Stimulated activated naive B cell treated with anti-CD40 and anti-IgM and Interleukin-4, amounts not matched to agents 10 μg/mL and 1 μg/mL and 100 μg/mL, for 72 hours (primary cell): Measurements from ENCODE around the gene PSD2.
A peak's percentile ranks its signal among the peaks of the same experiment; 100 is the strongest.

Experiments
- ATAC-seq, 2 donors: fragments of 150-1000 bp; cut with Tn5 transposase; replicated peaks; 2 replicates each; pipeline ENCODE4 v1.10.0; 2021; ENCODE audit warnings: moderate library complexity in 1 of 2
- DNase-seq: peaks from one replicate; pipeline ENCODE4 v3.0.0; 2021
- H3K27ac Mint-ChIP-seq: one replicate; pipeline ENCODE4 v1.8.0; 2022; ENCODE audit warnings: mild to moderate bottlenecking, mixed read lengths
- H3K27me3 Mint-ChIP-seq, 2 donors: one replicate each; pipeline ENCODE4 v1.8.0; 2022; ENCODE audit warnings: mixed read lengths in 2 of 2
- H3K36me3 Mint-ChIP-seq, 2 donors: one replicate each; pipeline ENCODE4 v1.8.0; 2022; ENCODE audit warnings: mixed read lengths in 2 of 2, mild to moderate bottlenecking in 1 of 2
- H3K4me1 Mint-ChIP-seq, 2 donors: one replicate each; pipeline ENCODE4 v1.8.0; 2022; ENCODE audit warnings: mixed read lengths in 2 of 2, mild to moderate bottlenecking in 1 of 2
- H3K4me3 Mint-ChIP-seq, 2 donors: one replicate each; pipeline ENCODE4 v1.8.0; 2022; ENCODE audit warnings: mild to moderate bottlenecking in 2 of 2, mixed read lengths in 2 of 2, moderate library complexity in 1 of 2
- H3K9me3 Mint-ChIP-seq, 2 donors: one replicate each; pipeline ENCODE4 v1.8.0; 2022; ENCODE audit warnings: mixed read lengths in 2 of 2, mild to moderate bottlenecking in 1 of 2

Gene PSD2

GRCh38 chr5:139850423-139851016, 54.9 kb downstream of the PSD2 start:
- no peak for ATAC-seq
- Mint-ChIP-seq H3K27ac (no peak overlapping the region), H3K4me1 (peaks cover 2 to 6% of the 10 kb centered on the region in 2 donors), H3K4me3 (peak overlapping the region in 1 of 2 donors; percentile 17), H3K9me3 (no peaks in the 10 kb centered on the region), H3K36me3 (no peaks in the 10 kb centered on the region), H3K27me3 (peaks cover 6 to 9% of the 10 kb centered on the region in 2 donors)
- DNase-seq = no peak

GRCh38 chr5:139851558-139851957, 56.0 kb downstream of the PSD2 start:
- no peak for ATAC-seq
- Mint-ChIP-seq H3K9me3 (no peaks in the 10 kb centered on the region), H3K4me3 (no peak overlapping the region)

GRCh38 chr5:139852696-139853095, 57.1 kb downstream of the PSD2 start:
- Mint-ChIP-seq H3K4me1 (no peaks in the 10 kb centered on the region), H3K36me3 (no peaks in the 10 kb centered on the region), H3K9me3 (no peaks in the 10 kb centered on the region), H3K27ac (no peak overlapping the region), H3K4me3 (no peak overlapping the region), H3K27me3 (no peaks in the 10 kb centered on the region)
- ATAC-seq (no peak), DNase-seq (no peak)

More at GRCh38 chr5:139851558-139851957, 56.0 kb downstream of the PSD2 start:
- Mint-ChIP-seq H3K27ac (no peak overlapping the region), H3K27me3 (no peaks in the 10 kb centered on the region), H3K36me3 (no peaks in the 10 kb centered on the region), H3K4me1 (peaks cover 2 to 6% of the 10 kb centered on the region in 2 donors)
- DNase-seq = no peak

- no peaks in the 10 kb centered on the region for H3K9me3 Mint-ChIP-seq
- H3K27ac Mint-ChIP-seq = no peak overlapping the region
- H3K27me3 Mint-ChIP-seq = no peaks in the 10 kb centered on the region
- ATAC-seq = no peak
- no peak overlapping the region for H3K4me3 Mint-ChIP-seq
- no peaks in the 10 kb centered on the region for H3K36me3 Mint-ChIP-seq
- no peaks in the 10 kb centered on the region for H3K4me1 Mint-ChIP-seq
- no peak for DNase-seq
These were observed 58.5 kb downstream of the PSD2 start for GRCh38 chr5:139854029-139854605.

GRCh38 chr5:139854953-139855352, 59.3 kb downstream of the PSD2 start:
- Mint-ChIP-seq H3K4me1 (no peaks in the 10 kb centered on the region), H3K9me3 (no peaks in the 10 kb centered on the region), H3K36me3 (no peaks in the 10 kb centered on the region), H3K27ac (no peak overlapping the region), H3K27me3 (no peaks in the 10 kb centered on the region), H3K4me3 (no peak overlapping the region)
- ATAC-seq (no peak), DNase-seq (no peak)

GRCh38 chr5:139855451-139855850, 59.8 kb downstream of the PSD2 start:
- H3K36me3 Mint-ChIP-seq = no peaks in the 10 kb centered on the region
- no peaks in the 10 kb centered on the region for H3K4me1 Mint-ChIP-seq
- H3K4me3 Mint-ChIP-seq = no peak overlapping the region
- ATAC-seq (no peak), DNase-seq (no peak)
- no peak overlapping the region for H3K27ac Mint-ChIP-seq
- H3K9me3 Mint-ChIP-seq = no peaks in the 10 kb centered on the region
- no peaks in the 10 kb centered on the region for H3K27me3 Mint-ChIP-seq

GRCh38 chr5:139855946-139856540, 60.4 kb downstream of the PSD2 start:
- H3K4me3 Mint-ChIP-seq = no peak overlapping the region
- H3K27ac Mint-ChIP-seq = no peak overlapping the region
- H3K27me3 Mint-ChIP-seq = peaks cover 0 to 2% of the 10 kb centered on the region in 2 donors
- no peak for ATAC-seq
- H3K36me3 Mint-ChIP-seq = no peaks in the 10 kb centered on the region
- H3K4me1 Mint-ChIP-seq = no peaks in the 10 kb centered on the region
- DNase-seq = no peak
- H3K9me3 Mint-ChIP-seq = no peaks in the 10 kb centered on the region

- H3K27ac Mint-ChIP-seq = no peak overlapping the region
- no peak overlapping the region for H3K4me3 Mint-ChIP-seq
- no peaks in the 10 kb centered on the region for H3K4me1 Mint-ChIP-seq
- no peak for DNase-seq
- H3K36me3 Mint-ChIP-seq = no peaks in the 10 kb centered on the region
- H3K9me3 Mint-ChIP-seq = no peaks in the 10 kb centered on the region
- peaks cover 0 to 4% of the 10 kb centered on the region in 2 donors for H3K27me3 Mint-ChIP-seq
- no peak for ATAC-seq
These were observed 61.1 kb downstream of the PSD2 start for GRCh38 chr5:139856714-139857113.

- Mint-ChIP-seq H3K27ac (peak overlapping the region; percentile 59), H3K4me1 (peaks cover 0 to 2% of the 10 kb centered on the region in 2 donors), H3K4me3 (no peak overlapping the region), H3K27me3 (peaks cover 0 to 4% of the 10 kb centered on the region in 2 donors), H3K36me3 (no peaks in the 10 kb centered on the region), H3K9me3 (no peaks in the 10 kb centered on the region)
- ATAC-seq (no peak), DNase-seq (no peak)
These were observed 63.4 kb downstream of the PSD2 start for GRCh38 chr5:139859013-139859412.

GRCh38 chr5:139861021-139861888, 65.6 kb downstream of the PSD2 start:
- Mint-ChIP-seq H3K4me3 (no peak overlapping the region), H3K9me3 (no peaks in the 10 kb centered on the region), H3K36me3 (no peaks in the 10 kb centered on the region), H3K4me1 (peaks cover 0 to 2% of the 10 kb centered on the region in 2 donors), H3K27ac (no peak overlapping the region), H3K27me3 (peaks cover 10 to 17% of the 10 kb centered on the region in 2 donors)
- DNase-seq (no peak), ATAC-seq (no peak)

- H3K27me3 Mint-ChIP-seq = peaks cover 13 to 22% of the 10 kb centered on the region in 2 donors
- H3K4me1 Mint-ChIP-seq = peaks cover 0 to 2% of the 10 kb centered on the region in 2 donors
- no peaks in the 10 kb centered on the region for H3K36me3 Mint-ChIP-seq
- H3K9me3 Mint-ChIP-seq = no peaks in the 10 kb centered on the region
- H3K27ac Mint-ChIP-seq = no peak overlapping the region
- ATAC-seq = no peak
- H3K4me3 Mint-ChIP-seq = no peak overlapping the region
- DNase-seq = no peak
These were observed 66.2 kb downstream of the PSD2 start for GRCh38 chr5:139861889-139862207.

GRCh38 chr5:139862313-139862712, 66.7 kb downstream of the PSD2 start:
- no peak overlapping the region for H3K27ac Mint-ChIP-seq
- H3K36me3 Mint-ChIP-seq = no peaks in the 10 kb centered on the region
- no peak overlapping the region for H3K4me3 Mint-ChIP-seq
- DNase-seq (no peak), ATAC-seq (peak; percentile 48 to 63)
- peaks cover 0 to 2% of the 10 kb centered on the region in 2 donors for H3K4me1 Mint-ChIP-seq
- H3K9me3 Mint-ChIP-seq = no peaks in the 10 kb centered on the region
- H3K27me3 Mint-ChIP-seq = peaks cover 18 to 27% of the 10 kb centered on the region in 2 donors

GRCh38 chr5:139862803-139863202, 67.2 kb downstream of the PSD2 start:
- Mint-ChIP-seq H3K4me1 (peaks cover 0 to 2% of the 10 kb centered on the region in 2 donors), H3K36me3 (no peaks in the 10 kb centered on the region), H3K9me3 (no peaks in the 10 kb centered on the region), H3K27ac (no peak overlapping the region), H3K27me3 (peaks cover 21 to 29% of the 10 kb centered on the region in 2 donors), H3K4me3 (no peak overlapping the region)
- DNase-seq = no peak
- ATAC-seq = no peak

- H3K36me3 Mint-ChIP-seq = no peaks in the 10 kb centered on the region
- H3K27me3 Mint-ChIP-seq = peaks cover 25 to 35% of the 10 kb centered on the region in 2 donors
- DNase-seq (no peak), ATAC-seq (no peak)
- H3K4me3 Mint-ChIP-seq = no peak overlapping the region
- H3K27ac Mint-ChIP-seq = no peak overlapping the region
- no peaks in the 10 kb centered on the region for H3K9me3 Mint-ChIP-seq
- H3K4me1 Mint-ChIP-seq = peaks cover 0 to 2% of the 10 kb centered on the region in 2 donors
These were observed 67.8 kb downstream of the PSD2 start for GRCh38 chr5:139863361-139863760.
